NCI-H1105 treated with DMSO at 0.1 percent for 48 hours (cell line): ENCODE data around the gene PSMC6.

Experiments
- DNase-seq: peaks from one replicate; lab custom pipeline; 2025; lab: John Stamatoyannopoulos, UW

Gene PSMC6

DNA sequence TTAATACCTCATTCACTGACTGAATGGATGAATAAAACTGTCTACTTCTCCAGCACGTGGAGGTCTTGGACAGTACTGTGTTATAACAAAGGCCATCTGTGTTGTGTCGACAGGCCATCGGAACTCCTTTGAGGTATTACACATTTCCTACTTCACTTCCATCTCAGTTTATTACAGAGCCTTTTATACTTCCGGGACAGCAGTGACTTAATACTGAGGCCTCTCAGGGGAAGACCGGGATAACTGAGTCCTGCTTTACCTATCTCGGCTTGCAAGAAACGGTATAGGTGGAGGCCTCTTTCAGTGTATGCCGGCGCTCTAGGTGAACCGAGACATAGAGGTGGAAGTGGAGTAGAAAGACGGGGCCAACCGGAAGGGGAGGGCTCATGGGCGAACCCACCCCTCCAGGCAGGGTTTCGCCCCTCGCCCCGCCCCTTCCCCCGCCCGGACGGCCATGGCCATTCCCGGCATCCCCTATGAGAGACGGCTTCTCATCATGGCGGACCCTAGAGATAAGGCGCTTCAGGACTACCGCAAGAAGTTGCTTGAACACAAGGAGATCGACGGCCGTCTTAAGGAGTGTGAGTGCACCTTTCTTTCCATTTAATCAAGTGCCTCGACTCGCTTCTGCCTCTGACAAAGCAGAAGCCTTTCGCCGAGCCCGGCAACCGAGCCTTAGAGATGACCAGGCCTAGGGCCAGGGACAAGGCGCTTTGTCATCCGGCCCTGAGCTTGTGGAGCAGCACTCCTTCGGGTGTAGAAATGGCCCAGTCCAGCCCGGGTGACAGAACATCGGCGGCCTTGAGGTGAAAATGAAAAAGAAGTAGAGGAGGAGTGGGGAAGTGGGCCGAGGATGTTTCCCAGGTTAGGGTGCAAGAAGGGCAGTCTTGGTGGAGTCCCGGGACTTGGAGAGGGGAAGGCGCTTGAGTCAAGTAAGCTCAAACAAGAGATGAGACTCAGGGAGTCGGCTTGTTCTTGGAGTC lies at the start of gene PSMC6:
PSMC6 (plus strand) TSS at position 477 of the 983 bp plus-strand sequence; CDS start at position 497, 20 bp downstream.
- DNase-seq = peak; percentile 94

DNA sequence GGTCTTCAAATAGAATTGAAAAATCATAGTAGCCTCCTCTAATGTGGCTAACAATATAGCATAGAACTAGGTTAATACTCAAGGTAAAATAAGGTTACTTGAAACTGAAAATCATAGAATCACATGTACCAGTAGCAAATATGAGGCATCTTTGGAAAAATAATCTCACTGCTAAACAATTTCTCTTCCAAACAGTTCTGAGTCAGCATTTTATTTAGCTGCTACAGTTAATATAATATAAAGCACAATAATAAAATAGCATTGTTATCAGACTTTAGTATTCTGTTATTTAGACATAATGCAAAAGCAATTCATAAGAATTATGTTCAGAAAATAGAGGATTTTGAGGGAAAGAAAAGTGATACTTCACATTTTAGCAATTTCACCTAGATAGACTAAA lies 46.7 kb upstream of the PSMC6 start:
- DNase-seq = no peak

- no peak for DNase-seq
Measured at GRCh38 chr14:52660832-52661231, 46.2 kb upstream of the PSMC6 start.

DNA sequence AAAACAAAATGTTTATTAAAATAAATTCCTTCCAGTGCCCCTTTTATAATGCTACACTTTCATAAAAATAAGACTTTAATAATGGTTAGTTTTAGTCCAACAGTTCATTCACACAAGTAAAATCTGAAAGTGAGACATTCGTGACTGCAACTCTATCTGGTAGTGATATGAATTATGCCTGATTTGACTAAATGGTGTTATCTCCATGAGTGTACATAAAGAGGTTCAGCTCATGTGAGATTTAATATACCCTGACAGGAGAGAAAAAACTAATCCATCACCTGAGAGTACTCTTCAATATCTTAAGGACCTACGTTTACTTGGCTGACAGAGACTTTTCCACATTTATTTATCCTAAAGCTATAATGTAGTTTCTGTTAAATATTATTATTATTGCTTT lies 45.7 kb upstream of the PSMC6 start:
- no peak for DNase-seq

- no peak for DNase-seq
Measured at GRCh38 chr14:52663850-52664249, 43.1 kb upstream of the PSMC6 start.

GRCh38 chr14:52678591-52678990 lies 28.4 kb upstream of the PSMC6 start:
- no peak for DNase-seq

- no peak for DNase-seq
Measured at GRCh38 chr14:52683985-52684520, 22.9 kb upstream of the PSMC6 start.

DNA sequence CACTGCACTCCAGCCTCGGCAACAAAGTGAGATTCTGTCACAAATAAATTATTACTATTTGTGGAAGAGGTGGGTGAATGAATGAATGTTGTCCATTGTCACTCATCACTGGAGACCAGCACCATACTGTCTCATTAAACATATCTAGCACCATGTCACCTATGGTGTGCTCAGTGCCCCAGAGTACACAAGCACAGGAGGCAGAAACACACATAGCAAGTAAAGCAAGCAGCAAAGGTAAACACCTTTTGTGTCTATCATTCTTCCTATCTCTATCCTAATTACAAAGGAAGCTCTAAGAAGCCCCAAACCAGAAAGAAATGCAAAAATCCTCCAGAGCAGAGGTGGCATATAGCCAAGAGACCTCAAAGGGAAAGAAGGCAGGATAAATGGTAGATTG lies 20.8 kb upstream of the PSMC6 start:
- DNase-seq = no peak

GRCh38 chr14:52690983-52691760 lies 15.8 kb upstream of the PSMC6 start:
- DNase-seq = no peak

DNA sequence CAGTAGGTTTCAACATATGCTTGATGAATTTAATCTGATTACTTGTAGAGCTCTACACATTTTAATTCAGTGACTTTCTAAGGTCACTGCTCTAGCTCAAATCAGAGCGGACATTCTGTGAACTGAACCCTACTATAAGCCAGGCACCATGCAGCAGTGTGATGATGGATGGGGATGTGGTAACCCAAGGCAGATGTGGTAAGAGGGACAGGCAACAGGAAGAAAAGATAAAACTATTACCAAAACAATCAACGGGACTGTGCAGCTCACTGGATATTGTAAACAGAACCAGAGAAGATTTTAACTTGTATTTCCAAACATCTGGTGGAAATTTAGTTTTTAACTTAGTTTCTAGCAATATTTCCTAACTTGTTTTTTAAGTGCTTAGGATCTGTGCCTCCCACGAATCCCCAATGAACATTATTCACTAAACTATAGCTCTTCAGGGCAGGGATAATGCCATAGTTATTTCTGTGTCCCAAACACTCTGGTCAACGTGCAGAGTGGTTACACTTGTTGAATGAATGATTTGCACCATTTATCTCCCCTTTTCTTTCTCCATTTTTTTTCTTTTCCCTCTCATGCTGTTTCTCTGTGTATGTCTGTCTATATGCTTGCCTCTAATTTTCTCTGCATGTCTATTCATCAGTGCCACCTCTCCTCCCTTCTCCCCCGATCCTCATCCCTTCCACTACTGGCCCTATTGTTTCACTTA lies 14.6 kb upstream of the PSMC6 start:
- DNase-seq = no peak

GRCh38 chr14:52693036-52693435 lies 14.0 kb upstream of the PSMC6 start:
- DNase-seq = no peak

DNA sequence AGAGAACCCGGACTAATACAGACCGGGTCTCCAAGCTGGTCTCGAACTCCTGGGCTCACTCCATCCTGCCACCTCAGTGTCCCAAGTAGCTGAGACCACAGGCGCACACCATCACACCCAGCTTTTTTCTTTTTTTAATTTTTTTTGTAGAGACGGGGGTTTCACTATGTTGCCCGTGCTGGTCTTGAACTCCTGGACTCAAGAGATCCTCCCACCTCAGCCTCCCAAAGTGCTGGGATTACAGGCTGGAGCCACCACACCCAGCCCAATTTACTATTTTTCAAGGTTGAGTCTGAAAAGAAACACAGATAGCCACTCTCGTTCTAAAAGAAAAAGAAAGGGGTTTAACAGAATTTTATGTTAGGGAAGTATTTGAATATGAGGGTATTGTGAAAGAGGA lies 13.5 kb upstream of the PSMC6 start:
- DNase-seq = no peak

- DNase-seq = peak; percentile 52
Measured at GRCh38 chr14:52694761-52695480, 12.1 kb upstream of the PSMC6 start.

DNA sequence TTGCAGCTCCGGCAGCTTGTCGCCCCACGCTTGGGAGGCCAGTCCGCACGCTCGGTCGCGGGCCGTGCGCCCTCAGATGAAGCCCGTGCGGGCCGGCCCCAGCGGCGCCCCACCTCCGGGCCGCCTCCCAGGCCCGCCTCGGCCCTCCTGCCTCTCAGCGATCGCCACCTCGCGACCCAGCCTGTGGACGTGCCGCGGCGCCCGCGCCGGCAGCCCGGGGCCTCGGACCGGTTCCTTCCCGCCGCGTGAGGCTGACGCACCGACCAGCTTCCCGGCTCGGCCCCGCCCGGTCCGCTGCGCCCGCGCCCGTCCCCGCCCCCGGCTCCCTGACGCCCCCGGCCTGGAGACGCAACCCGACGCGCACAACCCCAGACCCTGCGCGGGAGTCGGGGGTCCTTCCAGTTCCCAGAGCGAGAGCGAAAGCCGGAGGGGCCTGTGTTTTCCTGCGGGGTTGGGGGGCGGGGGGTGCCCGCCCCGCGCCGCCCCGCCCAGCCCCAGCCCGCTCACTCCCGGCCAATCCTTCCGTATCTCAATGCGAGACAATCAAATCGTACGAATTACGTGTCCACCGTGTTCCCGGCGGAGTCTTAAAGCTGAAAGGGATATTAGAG lies 11.4 kb upstream of the PSMC6 start, which contains the start of gene ERO1A:
ERO1A (minus strand) TSS at position 78 of the 611 bp plus-strand sequence; CDS start at position 1, 77 bp downstream.
- DNase-seq = peak; percentile 80

GRCh38 chr14:52700701-52701172 lies 6.3 kb upstream of the PSMC6 start:
- DNase-seq = no peak

DNA sequence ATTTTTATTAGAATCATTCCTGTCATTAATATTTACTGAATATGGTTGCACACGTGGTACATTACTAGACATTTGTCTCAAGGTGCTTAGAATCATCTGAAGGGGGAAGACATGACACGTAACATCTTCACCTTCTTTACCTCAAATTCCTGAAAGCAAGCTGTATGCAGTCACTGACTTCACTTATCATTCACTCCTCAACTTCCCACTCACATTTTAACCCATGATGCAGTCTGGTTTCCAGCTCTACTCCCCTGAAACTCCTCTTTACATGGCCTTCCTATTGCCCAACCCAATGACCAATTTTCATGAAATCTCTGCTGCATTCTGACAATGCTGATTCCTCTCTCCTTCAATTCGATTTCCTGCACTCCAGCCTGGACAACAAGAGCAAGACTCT lies 5.8 kb upstream of the PSMC6 start:
- no peak for DNase-seq

DNA sequence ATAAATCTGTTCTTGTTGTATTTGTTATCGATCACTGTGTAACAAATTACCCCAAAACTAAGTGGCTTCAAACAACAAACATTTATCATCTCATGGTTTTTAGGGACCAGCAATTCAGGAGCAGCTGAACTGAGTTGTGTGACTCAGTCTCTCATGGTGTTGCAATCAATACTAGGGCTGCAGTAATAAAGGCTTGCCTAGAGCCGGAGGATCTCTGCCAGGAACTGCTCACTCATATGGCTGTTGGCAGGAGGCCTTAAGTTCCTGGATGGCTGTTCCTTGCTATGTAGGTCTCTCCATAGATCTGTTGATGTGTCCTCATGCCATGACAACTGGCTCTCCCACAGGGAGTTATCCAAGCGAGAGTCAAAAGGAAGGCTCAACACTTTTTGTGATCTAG lies 3.8 kb upstream of the PSMC6 start:
- no peak for DNase-seq

DNA sequence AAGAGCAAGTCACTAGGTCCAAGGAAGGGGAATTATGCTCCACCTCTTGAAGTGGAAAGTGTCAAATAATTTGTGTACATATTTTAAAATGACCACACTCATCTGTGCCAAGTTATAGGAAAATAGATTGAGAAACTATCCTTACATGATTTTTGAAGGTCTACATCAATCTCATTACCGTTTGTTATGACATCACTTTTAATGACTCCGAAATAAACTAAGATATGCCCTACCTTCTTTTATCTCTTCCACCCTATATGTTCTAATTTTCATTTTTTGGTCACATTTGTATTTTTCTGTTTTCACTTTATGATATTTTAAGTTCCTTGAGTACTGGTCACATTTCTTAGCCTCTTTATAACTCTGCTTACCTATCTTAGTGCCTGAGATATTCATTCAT lies 3.3 kb upstream of the PSMC6 start:
- DNase-seq = no peak

- no peak for DNase-seq
Measured at GRCh38 chr14:52706286-52706685, 714 bp upstream of the PSMC6 start.

- DNase-seq = no peak
Measured at GRCh38 chr14:52711666-52712065, 4.7 kb downstream of the PSMC6 start.

DNA sequence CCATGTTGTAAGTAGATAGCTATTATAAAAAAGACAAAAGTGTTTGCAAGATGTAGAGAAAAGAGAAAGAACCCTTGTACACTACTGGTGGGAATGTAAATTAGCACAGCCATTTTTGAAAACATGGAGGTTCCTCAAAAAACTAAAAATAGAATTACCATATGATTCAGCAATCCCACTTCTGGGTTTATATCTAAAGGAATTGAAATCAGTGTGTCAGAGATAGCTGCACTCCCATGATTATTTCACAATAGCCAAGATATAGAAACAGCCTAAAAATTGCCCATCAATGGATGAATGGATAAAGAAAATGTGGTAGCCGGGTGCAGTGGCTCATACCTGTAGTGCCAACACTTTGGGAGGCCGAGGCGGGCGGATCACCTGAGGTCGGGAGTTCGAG lies 9.2 kb downstream of the PSMC6 start:
- DNase-seq = no peak
